K562 (cell line): Measurements from ENCODE around the gene RPL14. TPM values are rescaled to one million over a fixed set of nuclear protein-coding genes. Genes with fewer than 3 reads are reported as not detected.

Experiments used
- ATAC-seq: fragments of 200-7000 bp; cut with Tn5 transposase; 3 replicates; pipeline ENCODE4 v1.9.1; 2020; ENCODE audit warnings: moderate library complexity
- BruUV-seq: library from RNA; stranded (reverse); fragments of 400-500 nt; replicated peaks from 2 replicates; lab custom pipeline; 2021; lab: Mats Ljungman, UMichigan
- CTCF ChIA-PET: fragments of 300-600 bp; formaldehyde crosslinking; extraction: SDS; loops from one replicate; lab custom pipeline; 2021; ENCODE audit warnings: low intra/inter-chr PET ratio; lab: Yijun Ruan, JAX
- POLR2A ChIA-PET: fragments of 300-600, 350-650 bp; sonication (Branson Sonifier 250); formaldehyde crosslinking; extraction: SDS; loops from one replicate; lab custom pipeline; 2021; ENCODE audit warnings: antibody characterized with exemption, inconsistent platforms; lab: Yijun Ruan, JAX
- DNase-seq, 4 experiments: peaks; one replicate each; pipeline versions ENCODE4 v3.0.0 to v3.0.0-alpha.2; 2011 to 2018; ENCODE audit warnings: low spot score in 3 of 4, mixed read lengths in 3 of 4; ENCODE audit errors: extremely low read depth in 1 of 4
- FAIRE-seq: peaks from 2 replicates; lab custom pipeline; 2011; peaks lifted over from hg19 to GRCh38; lab: Jason Lieb, UNC
- H2AFZ ChIP-seq: 2 replicates; pipeline ENCODE4 v1.6.0; 2011; ENCODE audit warnings: low read depth, low read length, control low read depth, inconsistent platforms
- H3K27ac ChIP-seq: fragments of 200-600 bp; 3 replicates; pipeline ENCODE4 v1.8.0; 2011; ENCODE audit warnings: low read depth, mild to moderate bottlenecking, control low read depth, inconsistent platforms, low read length, moderate library complexity, mixed read lengths; ENCODE audit errors: extremely low read depth
- H3K27me3 ChIP-seq, 2 experiments: fragments of 300-600 bp in 1 of 2; 2 replicates in 1 of 2; 3 replicates in 1 of 2; pipeline versions ENCODE4 v1.6.0 to v1.8.0; 2011; ENCODE audit warnings: inconsistent platforms in 2 of 2, low read length in 2 of 2, mild to moderate bottlenecking in 1 of 2, mixed read lengths in 1 of 2, moderate library complexity in 1 of 2; ENCODE audit not compliant: control insufficient read depth in 2 of 2, insufficient read depth in 2 of 2
- H3K36me3 ChIP-seq: fragments of 300-600 bp; 3 replicates; pipeline ENCODE4 v1.8.0; 2011; ENCODE audit warnings: mild to moderate bottlenecking, low read length, inconsistent platforms; ENCODE audit not compliant: control insufficient read depth, insufficient read depth
- H3K4me1 ChIP-seq, 2 experiments: fragments of 200-600 bp in 1 of 2; replicated peaks in 1 of 2; 2 replicates in 1 of 2; 3 replicates in 1 of 2; pipeline versions ENCODE4 v1.5.1 to v1.8.0; 2011; ENCODE audit warnings: inconsistent platforms in 2 of 2, low read length in 2 of 2, mild to moderate bottlenecking in 1 of 2, mixed read lengths in 1 of 2, moderate library complexity in 1 of 2; ENCODE audit not compliant: control insufficient read depth in 2 of 2, insufficient read depth in 2 of 2
- H3K4me2 ChIP-seq: 2 replicates; pipeline ENCODE4 v1.6.1; 2011; ENCODE audit warnings: low read length, control low read depth, inconsistent platforms, mixed read lengths; ENCODE audit not compliant: insufficient read depth
- H3K4me3 ChIP-seq: fragments of 200-600 bp; sonication (generic), shearing (Covaris generic); 2 replicates; pipeline ENCODE4 v1.5.1; 2016; ENCODE audit warnings: control low read depth, inconsistent platforms
- H3K79me2 ChIP-seq: fragments of 200-600 bp; 3 replicates; pipeline ENCODE4 v1.8.0; 2011; ENCODE audit warnings: low read length, inconsistent platforms; ENCODE audit not compliant: control insufficient read depth, insufficient read depth
- H3K9ac ChIP-seq, 2 experiments: 2 replicates each; pipeline versions ENCODE4 v1.6.0 to v1.6.1; 2011; ENCODE audit warnings: low read depth in 2 of 2, low read length in 2 of 2, control low read depth in 1 of 2, inconsistent platforms in 1 of 2, mild to moderate bottlenecking in 1 of 2, mixed read lengths in 1 of 2; ENCODE audit not compliant: insufficient read depth in 1 of 2
- H3K9me1 ChIP-seq: one replicate; pipeline ENCODE4 v1.6.0; 2011; ENCODE audit warnings: inconsistent platforms, mild to moderate bottlenecking, low read length, moderate library complexity; ENCODE audit not compliant: control insufficient read depth, insufficient read depth
- H3K9me3 ChIP-seq: replicated peaks from 2 replicates; pipeline ENCODE4 v1.5.1; 2011; ENCODE audit warnings: low read depth, low read length, inconsistent platforms; ENCODE audit not compliant: control insufficient read depth, insufficient read depth
- H4K20me1 ChIP-seq: replicated peaks from 2 replicates; pipeline ENCODE4 v1.6.1; 2011; ENCODE audit warnings: low read length, inconsistent platforms, mixed read lengths; ENCODE audit not compliant: control insufficient read depth, insufficient read depth
- FOXK2 ChIP-seq, 2 experiments: fragments of 450-650 bp; IDR thresholded peaks in 1 of 2; conservative IDR thresholded peaks in 1 of 2; 2 replicates each; pipeline ENCODE4 v1.6.1; 2016; ENCODE audit warnings: low read depth in 2 of 2, mild to moderate bottlenecking in 1 of 2
- GATA2 ChIP-seq: sonication (generic); formaldehyde crosslinking; IDR thresholded peaks from 2 replicates; pipeline ENCODE4 v1.4.0; 2020; ENCODE audit warnings: mild to moderate bottlenecking, missing genetic modification reagents
- JUNB ChIP-seq: fragments of 450-650 bp; formaldehyde crosslinking; conservative IDR thresholded peaks from 2 replicates; pipeline ENCODE4 v1.4.0; 2020; ENCODE audit warnings: mild to moderate bottlenecking
- MNT ChIP-seq, 2 experiments: fragments of 450-650 bp; conservative IDR thresholded peaks; 2 replicates each; pipeline ENCODE4 v1.6.1; 2017; ENCODE audit warnings: mild to moderate bottlenecking in 2 of 2, moderate library complexity in 2 of 2
- MYC ChIP-seq, 2 experiments: fragments of 250-450 bp in 1 of 2; sonication (Bioruptor Pico) in 1 of 2; IDR thresholded peaks; 2 replicates each; pipeline versions ENCODE4 v1.5.1 to v1.6.1; 2012 to 2021; ENCODE audit warnings: low read depth in 2 of 2, borderline replicate concordance in 1 of 2, improper control_type of control experiment in 1 of 2, low read length in 1 of 2, mild to moderate bottlenecking in 1 of 2, moderate library complexity in 1 of 2
- NR2C2 ChIP-seq, 2 experiments: fragments of 200-800 bp in 1 of 2; sonication (Bioruptor generic) in 1 of 2; sonication (generic) in 1 of 2; formaldehyde crosslinking in 1 of 2; IDR thresholded peaks; 2 replicates each; pipeline versions ENCODE4 v1.6.1 to v1.8.0; 2016 to 2022; ENCODE audit warnings: mild to moderate bottlenecking in 1 of 2, missing compliant biosample characterization in 1 of 2, missing genetic modification characterization in 1 of 2, missing genetic modification reagents in 1 of 2
- RREB1 ChIP-seq: fragments of 250-450 bp; sonication (Bioruptor Pico); IDR thresholded peaks from 2 replicates; pipeline ENCODE4 v1.4.0; 2020
- SMARCA4 ChIP-seq: fragments of 450-650 bp; IDR thresholded peaks from 2 replicates; pipeline ENCODE4 v1.6.1; 2016
- TEAD4 ChIP-seq, 2 experiments: sonication (generic) in 1 of 2; formaldehyde crosslinking in 1 of 2; IDR thresholded peaks; 2 replicates each; pipeline versions ENCODE4 v1.6.1 to v1.8.0; 2012 to 2022; ENCODE audit warnings: borderline replicate concordance in 1 of 2, inconsistent platforms in 1 of 2, low read length in 1 of 2, mild to moderate bottlenecking in 1 of 2, missing genetic modification reagents in 1 of 2
- ZC3H11A ChIP-seq: IDR thresholded peaks from 2 replicates; pipeline ENCODE4 v1.6.1; 2012; ENCODE audit warnings: low read depth, low read length, improper control_type of control experiment
- ZKSCAN1 ChIP-seq: fragments of 150-350 bp; IDR thresholded peaks from 2 replicates; pipeline ENCODE4 v1.6.1; 2016; ENCODE audit warnings: low read depth, low read length
- WGBS: fragments of 100-300 bp; shearing (Covaris generic); methylation state at CpG from one replicate; pipeline ENCODE4 v1.1.6; 2016; ENCODE audit warnings: low coverage, mixed read lengths; ENCODE audit not compliant: insufficient coverage; ENCODE audit errors: missing lambda C conversion rate; 5-methylcytosine and 5-hydroxymethylcytosine counted together
- in situ Hi-C: fragments of 300-500 bp; cut with MboI; formaldehyde crosslinking; loops from 4 replicates; pipeline ENCODE4 v1.15.0; 2018; ENCODE audit warnings: inconsistent platforms, mixed read lengths
- intact Hi-C: fragments of 100-400 bp; cut with micrococcal nuclease; formaldehyde crosslinking; loops from 2 replicates; pipeline ENCODE4 v1.14.2; 2022
- polyA plus RNA-seq, 8 experiments: library from polyadenylated mRNA; depleted of rRNA in 4 of 8; stranded (reverse) in 5 of 8; unstranded in 3 of 8; fragments of >200 nt; fragmentation: Nextera tagmentation in 2 of 8; fragmentation: Illumina TruSeq in 1 of 8; extraction: Ambion mirVana in 2 of 8; extraction: Trizol in 1 of 8; gene quantifications; 2 replicates each; pipeline versions ENCODE4 v1.2.1 to v1.2.3, GENCODE V29; 2011 to 2014; ENCODE audit warnings: inconsistent platforms in 1 of 8, missing spikeins in 1 of 8
- total RNA-seq, 7 experiments: library from RNA; depleted of rRNA in 6 of 7; stranded (reverse); fragments of >200 nt in 6 of 7; fragmentation: Illumina TruSeq in 2 of 7; extraction: Trizol in 2 of 7; gene quantifications; 2 replicates each; pipeline versions ENCODE4 v1.2.1 to v1.2.3, GENCODE V29; 2011 to 2021; ENCODE audit warnings: low replicate concordance in 1 of 7

Gene RPL14
- total and polyA plus RNA-seq, 9 of the 15 experiments (the other 6 are each of a cell fraction or from before 2014, with no cell fraction given): 851 to 4,649 (median 2,133) TPM

GRCh38 chr3:40417845-40418543, 39.1 kb upstream of the RPL14 start:
- H3K36me3 ChIP-seq: no peaks in the 10 kb centered on the region
- H3K9me1 ChIP-seq: no peaks in the 10 kb centered on the region
- DNase-seq (peak; percentile 62 to 76 (median 74)), ATAC-seq (peak; percentile 91), FAIRE-seq (peak; percentile 87)
- ChIA-PET POLR2A (interaction anchor here (0.6 to 1.6 kb wide), 6 partner anchors 9 to 39 kb away, joined by 3 read pairs; partner anchors contain the start of gene RPL14), CTCF (no interaction called here)
- H3K9me3 ChIP-seq: no peaks in the 10 kb centered on the region
- H3K27ac ChIP-seq: peak overlapping the region; percentile 7; the same call in 2 of the 3 replicates
- peaks cover 0 to 12% of the 10 kb centered on the region in 2 experiments; a peak in 4 of 5 replicates for H3K4me1 ChIP-seq
- in situ Hi-C loops: no loop called here
- H3K79me2 ChIP-seq: no peaks in the 10 kb centered on the region
- 13% methylated on average over 2 of the region's 2 CpGs for WGBS
- intact Hi-C loops: no loop called here
- H3K27me3 ChIP-seq: no peaks in the 10 kb centered on the region
- peak overlapping the region; percentile 44 for H2AFZ ChIP-seq
- H4K20me1 ChIP-seq: no peaks in the 10 kb centered on the region
- peak overlapping the region; percentile 37 for H3K4me2 ChIP-seq
- no peak overlapping the region for H3K4me3 ChIP-seq
- peak overlapping the region; percentile 2 to 19; a peak in 1 of 4 replicates for H3K9ac ChIP-seq
- BruUV-seq: no TSS peak
- TF ChIP-seq FOXK2 (conservative IDR thresholded peaks at IDR 0.05 in 1 of 2, IDR thresholded peaks at IDR 0.05 in 1 of 2; ENCODE audit: low read depth in 2 of 2) (peak; percentile 45 to 67; a peak in 2 of 4 replicates), TEAD4 (IDR thresholded peaks at IDR 0.05; ENCODE audit: low read length) (peak; percentile 61), TEAD4 (CRISPR knock-in tag; IDR thresholded peaks at IDR 0.05; ENCODE audit: borderline replicate concordance) (no peak), MYC (IDR thresholded peaks at IDR 0.05; ENCODE audit: low read depth, low read length) (peak; percentile 55; the same call in 1 of the 2 replicates), MYC (CRISPR knock-in tag; IDR thresholded peaks at IDR 0.05; ENCODE audit: borderline replicate concordance, low read depth) (no peak), GATA2 (peak; percentile 74), SMARCA4 (peak; percentile 74; the same call in 1 of the 2 replicates), ZC3H11A (no peak), MNT (conservative IDR thresholded peaks at IDR 0.05) (no peak), JUNB (no peak), RREB1 (CRISPR knock-in tag) (no peak), NR2C2 (CRISPR knock-in tag; IDR thresholded peaks at IDR 0.05) (no peak), NR2C2 (tag; IDR thresholded peaks at IDR 0.05) (peak; percentile 59; the same call in 1 of the 2 replicates), ZKSCAN1 (0 out of 2 replicates have a peak, but pooled peaks have one; percentile 61)
